Suppressor macrophage treated with lipopolysaccharide for 4 hours (primary cell): ENCODE results near the gene TAS2R42.

Experiments used
- DNase-seq: peaks from one replicate; pipeline ENCODE4 v3.0.0-alpha.2; 2020

The TAS2R42 gene

GRCh38 chr12:11143352-11143751 is 43.4 kb downstream of the TAS2R42 start:
- no peak for DNase-seq

DNA sequence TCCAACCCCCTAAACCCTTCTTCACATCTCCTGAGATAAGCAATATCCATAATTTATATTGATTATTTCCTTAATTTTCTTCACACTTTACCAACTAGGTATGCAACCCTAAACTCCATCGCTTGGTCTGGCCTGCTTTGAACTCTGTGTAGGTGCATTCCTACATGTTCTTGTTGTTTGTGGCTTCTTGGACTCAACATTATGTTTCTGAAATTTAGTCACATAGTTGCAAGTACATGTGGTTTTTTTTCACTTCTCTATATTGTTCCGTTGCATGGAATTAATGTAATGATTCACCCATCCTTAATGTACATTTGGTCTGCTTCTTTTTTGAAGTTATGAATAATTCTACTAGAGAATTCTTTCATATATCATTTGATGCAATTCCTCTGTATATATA is 50.7 kb downstream of the TAS2R42 start:
- DNase-seq, result peak; percentile 15
